Gastrocnemius medialis (tissue), 4 donors: ENCODE data around the gene WNT9B.

Experiments
- CTCF ChIP-seq, 5 experiments: fragments of 450-650 bp in 3 of 5; fragments of 200-600 bp in 2 of 5; sonication (generic) in 2 of 5; IDR thresholded peaks in 4 of 5; conservative IDR thresholded peaks in 1 of 5; 1 replicate in 4 of 5; 2 replicates in 1 of 5; pipeline ENCODE4 v1.5.1; 2016 to 2019; ENCODE audit warnings: antibody characterized with exemption in 5 of 5, mild to moderate bottlenecking in 3 of 5, moderate library complexity in 3 of 5
- POLR2A ChIP-seq, 2 donors: fragments of 450-650 bp; IDR thresholded peaks; one replicate each; pipeline ENCODE4 v1.6.1; 2017; ENCODE audit warnings: antibody characterized with exemption in 2 of 2, mild to moderate bottlenecking in 2 of 2, moderate library complexity in 2 of 2

- no peak for TF ChIP-seq CTCF (IDR thresholded peaks at IDR 0.05 in 4 of 5, conservative IDR thresholded peaks at IDR 0.05 in 1 of 5)
- no peak for TF ChIP-seq POLR2A (IDR thresholded peaks at IDR 0.05)
Measured at GRCh38 chr17:46821482-46822387, 29.6 kb upstream of the WNT9B start.
